Kidney capillary endothelial cell (primary cell): ENCODE data around the gene PSMC5.
"Not testable (repeated sequence)": the region's sequence is repeated elsewhere in the genome, so short reads cannot be mapped to it uniquely, and the experiment has no call there.

ENCODE experiments used
- DNase-seq: peaks from one replicate; pipeline ENCODE4 v3.0.0-alpha.2; 2018; ENCODE audit warnings: low spot score

Gene PSMC5

DNA sequence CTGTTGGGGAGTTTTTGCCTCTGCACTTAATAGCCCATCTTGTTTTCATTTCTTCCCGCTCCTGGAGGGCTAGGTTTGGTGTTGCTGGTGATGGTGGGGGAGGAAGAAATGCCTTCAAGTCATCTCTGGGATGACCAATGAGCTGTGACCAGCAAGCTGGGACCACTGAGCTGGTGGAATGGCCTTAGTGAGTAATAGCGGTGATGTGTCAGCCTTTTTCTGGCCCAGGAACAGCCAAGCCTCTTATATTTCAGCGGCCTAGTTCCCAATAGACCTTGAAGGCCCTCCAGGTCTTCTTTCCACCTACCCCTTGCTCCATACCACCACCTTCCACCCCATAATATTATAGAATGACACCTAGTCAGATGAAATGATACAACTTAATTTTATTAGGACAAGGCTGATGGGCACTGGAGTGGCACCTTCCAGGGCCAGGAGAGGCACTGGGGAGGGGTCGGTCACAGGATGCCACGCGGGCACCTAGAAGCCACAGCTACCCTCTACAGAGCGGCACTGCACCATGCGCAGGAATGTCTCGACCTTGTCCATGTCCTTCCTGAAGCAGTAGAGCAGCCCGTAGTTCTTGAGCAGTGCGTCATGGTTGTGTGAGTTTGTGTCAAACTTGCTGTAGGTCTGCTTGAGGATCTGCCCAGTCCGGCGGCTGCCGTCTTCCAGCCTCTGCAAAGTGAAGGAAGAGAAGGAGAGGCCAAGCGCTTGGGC is 44.6 kb downstream of the PSMC5 start:
- DNase-seq: not testable (repeated sequence)

GRCh38 chr17:63873577-63873976 is 46.3 kb downstream of the PSMC5 start, which contains the start of gene CSH2:
Gene CSH2 (minus strand): TSS chr17:63873677. CDS start chr17:63873614, 63 bp downstream.
- not testable (repeated sequence) for DNase-seq

- DNase-seq: not testable (repeated sequence)
Measured at GRCh38 chr17:63874061-63874626, 46.9 kb downstream of the PSMC5 start.

DNA sequence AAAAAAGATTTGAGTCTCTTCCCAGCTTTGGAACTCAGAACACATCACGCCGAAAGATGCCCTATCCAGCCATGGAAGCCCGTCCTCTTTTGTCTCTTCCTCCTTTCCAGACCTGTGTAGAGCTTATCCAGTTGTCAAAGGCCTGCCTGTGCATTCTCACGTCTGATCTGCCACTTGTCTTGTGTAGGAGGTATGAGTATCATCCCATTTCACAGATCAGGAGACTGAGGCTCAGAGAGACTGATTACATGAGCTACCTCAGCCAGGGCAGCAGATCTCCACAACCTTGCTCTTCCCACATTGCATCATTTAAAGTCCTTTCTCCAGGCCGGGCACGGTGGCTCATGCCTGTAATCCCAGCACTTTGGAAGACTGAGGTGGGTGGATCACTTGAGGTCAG is 47.5 kb downstream of the PSMC5 start:
- not testable (repeated sequence) for DNase-seq

- not testable (repeated sequence) for DNase-seq
Measured at GRCh38 chr17:63878413-63878812, 51.2 kb downstream of the PSMC5 start.

DNA sequence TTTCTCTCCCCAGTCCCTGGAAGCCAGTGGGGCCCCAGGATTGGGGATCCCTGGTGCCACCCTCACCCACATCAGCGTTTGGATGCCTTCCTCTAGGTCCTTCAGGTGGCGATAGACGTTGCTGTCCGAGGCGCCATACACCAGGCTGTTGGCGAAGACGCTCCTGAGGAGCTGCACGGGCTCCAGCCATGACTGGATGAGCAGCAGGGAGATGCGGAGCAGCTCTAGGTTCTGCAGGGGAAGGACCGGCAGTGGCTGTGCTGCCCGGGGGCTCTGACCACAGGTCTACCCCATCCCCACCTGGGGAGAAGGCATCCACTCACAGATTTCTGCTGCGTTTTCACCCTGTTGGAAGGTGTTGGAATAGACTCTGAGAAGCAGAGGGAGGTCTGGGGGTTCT is 53.5 kb downstream of the PSMC5 start:
- no peak for DNase-seq

DNA sequence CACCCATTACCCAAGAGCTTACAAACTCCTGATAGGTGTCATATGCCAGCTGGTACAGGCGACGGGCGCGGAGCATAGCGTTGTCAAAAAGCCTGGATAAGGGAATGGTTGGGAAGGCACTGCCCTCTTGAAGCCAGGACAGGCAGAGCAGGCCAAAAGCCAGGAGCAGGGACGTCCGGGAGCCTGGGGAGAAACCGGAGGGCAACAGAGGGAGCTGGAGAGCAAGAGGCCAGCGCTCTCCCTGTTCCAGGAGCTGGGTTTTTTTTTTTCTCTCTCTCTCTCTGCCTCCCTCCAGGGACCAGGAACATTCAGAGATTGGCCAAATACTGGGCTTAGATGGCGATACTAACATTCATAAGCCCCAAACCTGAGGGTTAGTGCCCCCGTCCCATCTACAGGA is 54.1 kb downstream of the PSMC5 start:
- not testable (repeated sequence) for DNase-seq
